Gastroesophageal sphincter (tissue), 4 donors: ENCODE measurements around the gene ANKRD55. TPM values are rescaled to one million over a fixed set of nuclear protein-coding genes. Genes with fewer than 3 reads are reported as not detected.
"Not testable (repeated sequence)": the region's sequence is repeated elsewhere in the genome, so short reads cannot be mapped to it uniquely, and the experiment has no call there.

Experiments used
- ATAC-seq: fragments of 150-250 bp; one replicate; pipeline ENCODE4 v1.9.1; 2016; ENCODE audit warnings: mild to moderate bottlenecking, moderate library complexity
- H3K27ac ChIP-seq, 4 donors: fragments of 200-600 bp; sonication (generic) in 3 of 4; 1 replicate in 3 of 4; 2 replicates in 1 of 4; pipeline ENCODE4 v1.5.1; 2016 to 2019
- H3K27me3 ChIP-seq: fragments of 200-600 bp; sonication (generic); one replicate; pipeline ENCODE4 v1.5.1; 2019
- H3K36me3 ChIP-seq, 2 donors: fragments of 200-600 bp; sonication (generic); one replicate each; pipeline ENCODE4 v1.5.1; 2019; ENCODE audit warnings: control low read depth in 1 of 2
- H3K4me1 ChIP-seq, 3 donors: fragments of 200-600 bp; sonication (generic); 1 replicate in 2 of 3; 2 replicates in 1 of 3; pipeline ENCODE4 v1.5.1; 2016 to 2019; ENCODE audit warnings: control low read depth in 2 of 3
- H3K4me3 ChIP-seq, 2 donors: fragments of 200-600 bp; sonication (generic); one replicate each; pipeline ENCODE4 v1.5.1; 2019; ENCODE audit warnings: mild to moderate bottlenecking in 1 of 2, moderate library complexity in 1 of 2
- H3K9me3 ChIP-seq, 3 donors: fragments of 200-600 bp; sonication (generic); one replicate each; pipeline ENCODE4 v1.5.1; 2017 to 2019; ENCODE audit warnings: control low read depth in 2 of 3
- CTCF ChIP-seq, 4 experiments: fragments of 200-600 bp in 2 of 4; fragments of 450-650 bp in 2 of 4; sonication (generic) in 1 of 4; IDR thresholded peaks; one replicate each; pipeline ENCODE4 v1.5.1; 2017 to 2019; ENCODE audit warnings: antibody characterized with exemption in 4 of 4, mild to moderate bottlenecking in 2 of 4, moderate library complexity in 2 of 4
- EP300 ChIP-seq: sonication (generic); formaldehyde crosslinking; IDR thresholded peaks from one replicate; pipeline ENCODE4 v1.6.1; 2017; ENCODE audit warnings: antibody characterized with exemption, mild to moderate bottlenecking
- POLR2A ChIP-seq, 2 donors: fragments of 450-650 bp; IDR thresholded peaks; one replicate each; pipeline ENCODE4 v1.6.1; 2017; ENCODE audit warnings: antibody characterized with exemption in 2 of 2, mild to moderate bottlenecking in 2 of 2, moderate library complexity in 1 of 2
- POLR2AphosphoS5 ChIP-seq: sonication (generic); formaldehyde crosslinking; IDR thresholded peaks from one replicate; pipeline ENCODE4 v1.6.1; 2017; ENCODE audit warnings: antibody characterized with exemption
- WGBS, 2 donors: methylation state at CpG; one replicate each; pipeline ENCODE4 v1.1.5; 2018; ENCODE audit warnings: low coverage in 1 of 2; 5-methylcytosine and 5-hydroxymethylcytosine counted together
- total RNA-seq, 4 donors: library from RNA; depleted of rRNA; stranded (reverse); fragments of >200 nt; gene quantifications; one replicate each; pipeline ENCODE4 v1.1.0, GENCODE V29; 2016

ANKRD55 gene
- total RNA-seq, 4 donors from 2014 or later, result 0.27 TPM; not detected in 3

- WGBS, 2 donors, result 37 to 48% methylated on average over 2 of the region's 2 CpGs
- Histone ChIP-seq H3K27ac (no peak overlapping the region), H3K36me3 (no peaks in the 10 kb centered on the region), H3K4me3 (no peak overlapping the region), H3K4me1 (peaks cover 0 to 17% (median 3%) of the 10 kb centered on the region in 3 donors), H3K27me3 (no peaks in the 10 kb centered on the region), H3K9me3 (no peaks in the 10 kb centered on the region)
- no peak for ATAC-seq
- no peak for TF ChIP-seq EP300
- TF ChIP-seq POLR2A (IDR thresholded peaks at IDR 0.05), result no peak
- TF ChIP-seq CTCF (IDR thresholded peaks at IDR 0.05), result no peak
- no peak for TF ChIP-seq POLR2AphosphoS5
Measured at GRCh38 chr5:56207537-56207936, 25.6 kb downstream of the ANKRD55 start.

- Histone ChIP-seq H3K9me3 (no peaks in the 10 kb centered on the region), H3K4me1 (peaks cover 0 to 6% (median 0%) of the 10 kb centered on the region in 3 donors), H3K27ac (no peak overlapping the region), H3K4me3 (no peak overlapping the region), H3K27me3 (no peaks in the 10 kb centered on the region), H3K36me3 (no peaks in the 10 kb centered on the region)
- ATAC-seq, result no peak
- WGBS, 2 donors, result 73 to 85% methylated on average over 4 to 7 of the region's 7 CpGs
- TF ChIP-seq CTCF (IDR thresholded peaks at IDR 0.05) (no peak), POLR2AphosphoS5 (no peak), EP300 (no peak), POLR2A (IDR thresholded peaks at IDR 0.05) (no peak)
Measured at GRCh38 chr5:56206126-56206910, 26.8 kb downstream of the ANKRD55 start.

GRCh38 chr5:56203936-56204335 is 29.2 kb downstream of the ANKRD55 start:
- not testable (repeated sequence) for ATAC-seq, H3K9me3 ChIP-seq, H3K27me3 ChIP-seq, H3K4me1 ChIP-seq, H3K27ac ChIP-seq, H3K36me3 ChIP-seq, H3K4me3 ChIP-seq

- TF ChIP-seq CTCF (IDR thresholded peaks at IDR 0.05) (no peak), POLR2A (IDR thresholded peaks at IDR 0.05) (no peak), POLR2AphosphoS5 (no peak), EP300 (no peak)
- Histone ChIP-seq H3K27ac (no peak overlapping the region), H3K4me3 (no peak overlapping the region), H3K9me3 (no peaks in the 10 kb centered on the region), H3K27me3 (no peaks in the 10 kb centered on the region), H3K4me1 (peaks cover 0 to 9% (median 0%) of the 10 kb centered on the region in 3 donors), H3K36me3 (no peaks in the 10 kb centered on the region)
- 48 to 58% methylated on average over 3 of the region's 3 CpGs for WGBS, 2 donors
- ATAC-seq, result peak; percentile 31
Measured at GRCh38 chr5:56202483-56202882, 30.6 kb downstream of the ANKRD55 start.

- 72 to 74% methylated on average over 3 of the region's 3 CpGs for WGBS, 2 donors
- H3K27ac ChIP-seq, H3K4me3 ChIP-seq, H3K9me3 ChIP-seq, H3K36me3 ChIP-seq, H3K4me1 ChIP-seq, ATAC-seq, H3K27me3 ChIP-seq: not testable (repeated sequence)
Measured at GRCh38 chr5:56201762-56202261, 31.3 kb downstream of the ANKRD55 start.

- Histone ChIP-seq H3K36me3 (no peaks in the 10 kb centered on the region), H3K4me3 (no peak overlapping the region), H3K9me3 (no peaks in the 10 kb centered on the region), H3K27ac (no peak overlapping the region), H3K27me3 (no peaks in the 10 kb centered on the region), H3K4me1 (peaks cover 0 to 9% (median 0%) of the 10 kb centered on the region in 3 donors)
- peak; percentile 30 to 77 (median 58) for TF ChIP-seq CTCF (IDR thresholded peaks at IDR 0.05)
- no peak for TF ChIP-seq POLR2A (IDR thresholded peaks at IDR 0.05)
- 26 to 56% methylated on average over 4 of the region's 5 CpGs for WGBS, 2 donors
- ATAC-seq, result peak; percentile 77
Measured at GRCh38 chr5:56200971-56201666, 32.0 kb downstream of the ANKRD55 start.
